Brain microvascular endothelial cell (primary cell): ENCODE measurements around the gene SOX5.

Source experiments
- DNase-seq: peaks from one replicate; pipeline ENCODE4 v3.0.0-alpha.2; 2020
- H3K27ac ChIP-seq: fragments of 250-450 bp; sonication (Bioruptor Pico); 2 replicates; pipeline ENCODE4 v1.5.1; 2020; ENCODE audit warnings: mild to moderate bottlenecking, moderate library complexity
- H3K27me3 ChIP-seq: fragments of 250-450 bp; sonication (Bioruptor Pico); replicated peaks from 2 replicates; pipeline ENCODE4 v1.5.1; 2020; ENCODE audit warnings: mild to moderate bottlenecking
- H3K36me3 ChIP-seq: fragments of 250-450 bp; sonication (Bioruptor Pico); replicated peaks from 2 replicates; pipeline ENCODE4 v1.5.1; 2020; ENCODE audit warnings: mild to moderate bottlenecking
- H3K4me3 ChIP-seq: 2 replicates; pipeline ENCODE4 v1.5.1; 2011; ENCODE audit warnings: low read depth, mild to moderate bottlenecking, control low read depth, low read length, moderate library complexity
- CTCF ChIP-seq: IDR thresholded peaks from 2 replicates; pipeline ENCODE4 v1.5.1; 2011; ENCODE audit warnings: low read depth, mild to moderate bottlenecking, moderate library complexity, low read length, control low read depth, inconsistent platforms; ENCODE audit errors: missing control alignments
- in situ Hi-C: cut with HindIII; loops from 2 replicates; pipeline ENCODE4 v1.10.0; 2017; ENCODE audit warnings: low sequenced_read_pairs, low pct_ligation_motif_present

Gene SOX5

GRCh38 chr12:23795494-23795893 lies 154.0 kb downstream of the SOX5 start:
- Histone ChIP-seq H3K4me3 (no peak overlapping the region), H3K27ac (no peak overlapping the region), H3K27me3 (no peaks in the 10 kb centered on the region), H3K36me3 (no peaks in the 10 kb centered on the region)
- in situ Hi-C loops: no loop called here
- no peak for DNase-seq
- no peak for TF ChIP-seq CTCF

- no peak overlapping the region for H3K27ac ChIP-seq
- TF ChIP-seq CTCF: no peak
- H3K27me3 ChIP-seq: no peaks in the 10 kb centered on the region
- no peaks in the 10 kb centered on the region for H3K36me3 ChIP-seq
- DNase-seq: no peak
- no peak overlapping the region for H3K4me3 ChIP-seq
- in situ Hi-C loops: no loop called here
Measured at GRCh38 chr12:23781118-23781517, 168.4 kb downstream of the SOX5 start.

- Histone ChIP-seq H3K27me3 (no peaks in the 10 kb centered on the region), H3K27ac (no peak overlapping the region), H3K4me3 (no peak overlapping the region), H3K36me3 (no peaks in the 10 kb centered on the region)
- no peak for DNase-seq
- no peak for TF ChIP-seq CTCF
- in situ Hi-C loops: no loop called here
Measured at GRCh38 chr12:23775208-23775607, 174.3 kb downstream of the SOX5 start.

GRCh38 chr12:23771240-23771949 lies 178.1 kb downstream of the SOX5 start:
- Histone ChIP-seq H3K36me3 (no peaks in the 10 kb centered on the region), H3K27me3 (no peaks in the 10 kb centered on the region), H3K27ac (no peak overlapping the region), H3K4me3 (no peak overlapping the region)
- no peak for DNase-seq
- no peak for TF ChIP-seq CTCF
- in situ Hi-C loops: no loop called here

GRCh38 chr12:23770202-23770938 lies 179.1 kb downstream of the SOX5 start:
- Histone ChIP-seq H3K27me3 (no peaks in the 10 kb centered on the region), H3K36me3 (no peaks in the 10 kb centered on the region), H3K4me3 (no peak overlapping the region), H3K27ac (no peak overlapping the region)
- in situ Hi-C loops: no loop called here
- TF ChIP-seq CTCF: no peak
- DNase-seq: no peak
